BJ (cell line): Measurements from ENCODE around the gene IARS1. TPM values are rescaled to one million over a fixed set of nuclear protein-coding genes. Genes with fewer than 3 reads are reported as not detected.

ENCODE experiments used
- CTCF ChIA-PET: fragments of 350-600 bp; formaldehyde crosslinking; extraction: SDS; loops from one replicate; lab custom pipeline; 2021; ENCODE audit warnings: antibody characterized with exemption, inconsistent platforms; lab: Yijun Ruan, JAX
- POLR2A ChIA-PET: fragments of 300-600 bp; sonication (Branson Sonifier 250); formaldehyde crosslinking; extraction: SDS; loops from one replicate; lab custom pipeline; 2021; ENCODE audit warnings: antibody characterized with exemption; lab: Charles Lee
- DNase-seq: peaks from one replicate; pipeline ENCODE4 v3.0.0-alpha.2; 2011; ENCODE audit warnings: low read depth
- H3K27me3 ChIP-seq: 2 replicates; pipeline ENCODE4 v1.6.0; 2011; ENCODE audit warnings: low read length; ENCODE audit not compliant: control insufficient read depth, insufficient read depth
- H3K36me3 ChIP-seq: 2 replicates; pipeline ENCODE4 v1.5.1; 2011; ENCODE audit warnings: low read length; ENCODE audit not compliant: control insufficient read depth, insufficient read depth
- H3K4me3 ChIP-seq: 2 replicates; pipeline ENCODE4 v1.5.1; 2011; ENCODE audit warnings: low read depth, mild to moderate bottlenecking, control low read depth, low read length
- polyA plus RNA-seq: library from polyadenylated mRNA; depleted of rRNA; stranded (reverse); fragments of >200 nt; gene quantifications from 2 replicates; pipeline ENCODE4 v1.2.3, GENCODE V29; 2011
- TF ChIP-seq, protein P1 (sequence below): IDR thresholded peaks from 2 replicates; pipeline ENCODE4 v1.5.1; 2011; ENCODE audit warnings: low read depth, mild to moderate bottlenecking, control low read depth, inconsistent platforms, low read length, moderate library complexity; ENCODE audit not compliant: insufficient read depth

The IARS1 gene
- polyA plus RNA-seq, 1 experiment, result 117 TPM

DNA sequence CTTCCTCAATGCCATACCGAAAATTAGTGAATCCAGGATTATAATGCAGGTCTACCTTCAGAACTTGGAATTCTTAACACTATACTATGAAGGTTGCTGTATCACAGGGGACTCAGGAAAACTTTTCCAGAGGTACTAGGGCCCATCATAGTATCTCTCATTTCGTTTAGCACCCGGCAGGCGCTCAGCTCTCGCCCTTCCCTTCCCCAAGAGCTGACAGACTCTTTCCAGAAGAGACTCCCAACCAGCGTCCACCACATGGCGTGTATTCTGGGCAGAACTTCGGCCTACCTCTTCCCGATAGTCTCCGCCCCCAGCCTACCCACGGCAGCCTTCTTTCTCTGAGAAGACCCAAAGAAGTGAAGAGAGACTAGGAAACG lies 31.4 kb upstream of the IARS1 start:
- peaks cover 3% of the 10 kb centered on the region for H3K36me3 ChIP-seq
- ChIA-PET CTCF (interaction anchor here (1.1 to 2.9 kb wide), 5 partner anchors 100 to 466 kb away, joined by 3 to 19 read pairs (median 8); no protein-coding TSS in a partner anchor), POLR2A (interaction anchor here (0.6 kb wide), 1 partner anchor 236 kb away, joined by 3 read pairs; no protein-coding TSS in a partner anchor)
- H3K27me3 ChIP-seq, result no peaks in the 10 kb centered on the region
- peak overlapping the region; percentile 64 for H3K4me3 ChIP-seq
- DNase-seq, result no peak
- TF ChIP-seq, protein P1, sequence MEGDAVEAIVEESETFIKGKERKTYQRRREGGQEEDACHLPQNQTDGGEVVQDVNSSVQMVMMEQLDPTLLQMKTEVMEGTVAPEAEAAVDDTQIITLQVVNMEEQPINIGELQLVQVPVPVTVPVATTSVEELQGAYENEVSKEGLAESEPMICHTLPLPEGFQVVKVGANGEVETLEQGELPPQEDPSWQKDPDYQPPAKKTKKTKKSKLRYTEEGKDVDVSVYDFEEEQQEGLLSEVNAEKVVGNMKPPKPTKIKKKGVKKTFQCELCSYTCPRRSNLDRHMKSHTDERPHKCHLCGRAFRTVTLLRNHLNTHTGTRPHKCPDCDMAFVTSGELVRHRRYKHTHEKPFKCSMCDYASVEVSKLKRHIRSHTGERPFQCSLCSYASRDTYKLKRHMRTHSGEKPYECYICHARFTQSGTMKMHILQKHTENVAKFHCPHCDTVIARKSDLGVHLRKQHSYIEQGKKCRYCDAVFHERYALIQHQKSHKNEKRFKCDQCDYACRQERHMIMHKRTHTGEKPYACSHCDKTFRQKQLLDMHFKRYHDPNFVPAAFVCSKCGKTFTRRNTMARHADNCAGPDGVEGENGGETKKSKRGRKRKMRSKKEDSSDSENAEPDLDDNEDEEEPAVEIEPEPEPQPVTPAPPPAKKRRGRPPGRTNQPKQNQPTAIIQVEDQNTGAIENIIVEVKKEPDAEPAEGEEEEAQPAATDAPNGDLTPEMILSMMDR, result no peak

DNA sequence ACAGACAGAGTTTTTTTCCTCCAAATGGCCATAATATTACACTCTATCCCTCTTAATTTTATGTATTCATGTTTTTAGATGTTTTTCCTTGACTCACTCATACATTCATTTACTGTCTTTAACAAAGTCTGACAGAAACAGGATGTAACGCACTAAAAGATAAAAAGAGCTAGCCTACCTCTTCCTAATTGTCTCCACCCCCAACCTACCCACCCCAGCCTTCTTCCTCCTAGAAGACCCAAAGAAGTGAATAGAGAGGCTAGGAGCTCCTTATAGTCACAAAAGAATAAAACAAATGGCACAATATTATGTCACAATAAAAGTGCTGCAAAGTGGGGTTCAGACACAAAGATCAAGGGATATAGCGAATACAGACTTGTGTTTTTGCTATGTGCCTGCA lies 30.9 kb upstream of the IARS1 start:
- peaks cover 6% of the 10 kb centered on the region for H3K36me3 ChIP-seq
- H3K27me3 ChIP-seq, result no peaks in the 10 kb centered on the region
- TF ChIP-seq, protein P1, result no peak
- DNase-seq, result no peak
- H3K4me3 ChIP-seq, result peak overlapping the region; percentile 64
- CTCF ChIA-PET, result interaction anchor here (1.4 to 2.9 kb wide), 4 partner anchors 114 to 467 kb away, joined by 4 to 19 read pairs (median 12); no protein-coding TSS in a partner anchor
- POLR2A ChIA-PET, result no interaction called here

DNA sequence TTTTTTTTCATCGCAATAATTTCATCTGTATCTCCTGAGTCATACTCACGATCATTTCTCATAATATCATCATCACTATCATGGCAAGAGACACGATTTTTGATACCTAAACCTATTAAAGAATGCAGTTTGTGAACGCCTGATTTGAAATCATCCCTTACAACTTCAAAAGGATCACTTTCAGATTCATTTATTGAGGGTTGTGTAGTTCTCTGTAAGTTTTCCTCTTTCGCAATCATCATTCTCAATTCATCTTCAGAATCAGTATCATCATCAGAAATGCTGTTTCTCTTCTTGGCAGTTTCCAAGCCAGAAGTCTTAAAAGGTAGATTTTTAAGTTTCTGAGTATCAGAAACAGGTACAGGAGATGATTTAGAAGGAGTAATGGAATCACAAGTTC lies 22.0 kb upstream of the IARS1 start:
- no peaks in the 10 kb centered on the region for H3K27me3 ChIP-seq
- TF ChIP-seq, protein P1, result no peak
- ChIA-PET CTCF (no interaction called here), POLR2A (no interaction called here)
- H3K4me3 ChIP-seq, result no peak overlapping the region
- no peak for DNase-seq
- peaks cover 10% of the 10 kb centered on the region for H3K36me3 ChIP-seq

DNA sequence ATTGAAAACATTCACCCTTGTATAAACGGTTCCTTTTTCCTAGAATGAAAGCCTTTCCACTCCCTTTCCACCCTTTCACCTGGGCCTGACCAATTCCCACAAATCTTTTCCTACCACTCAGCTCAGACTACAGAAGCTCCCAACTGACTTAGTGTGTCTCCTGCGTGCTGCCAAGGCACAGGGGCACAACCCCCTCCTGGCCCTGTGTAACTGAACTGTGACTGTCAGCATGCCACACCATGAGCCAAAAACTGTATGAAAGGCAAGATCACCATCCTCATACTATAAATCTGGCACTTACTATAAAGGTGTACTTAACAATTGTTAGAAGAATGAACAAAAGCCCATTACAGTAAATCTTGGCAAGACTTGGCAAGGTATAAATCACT lies 20.1 kb upstream of the IARS1 start:
- ChIA-PET CTCF (interaction anchor here (0.9 to 1.4 kb wide), 2 partner anchors 11 to 126 kb away, joined by 3 read pairs; no protein-coding TSS in a partner anchor), POLR2A (no interaction called here)
- H3K27me3 ChIP-seq, result no peaks in the 10 kb centered on the region
- no peak for DNase-seq
- no peak overlapping the region for H3K4me3 ChIP-seq
- TF ChIP-seq, protein P1, result no peak
- H3K36me3 ChIP-seq, result peaks cover 9% of the 10 kb centered on the region

DNA sequence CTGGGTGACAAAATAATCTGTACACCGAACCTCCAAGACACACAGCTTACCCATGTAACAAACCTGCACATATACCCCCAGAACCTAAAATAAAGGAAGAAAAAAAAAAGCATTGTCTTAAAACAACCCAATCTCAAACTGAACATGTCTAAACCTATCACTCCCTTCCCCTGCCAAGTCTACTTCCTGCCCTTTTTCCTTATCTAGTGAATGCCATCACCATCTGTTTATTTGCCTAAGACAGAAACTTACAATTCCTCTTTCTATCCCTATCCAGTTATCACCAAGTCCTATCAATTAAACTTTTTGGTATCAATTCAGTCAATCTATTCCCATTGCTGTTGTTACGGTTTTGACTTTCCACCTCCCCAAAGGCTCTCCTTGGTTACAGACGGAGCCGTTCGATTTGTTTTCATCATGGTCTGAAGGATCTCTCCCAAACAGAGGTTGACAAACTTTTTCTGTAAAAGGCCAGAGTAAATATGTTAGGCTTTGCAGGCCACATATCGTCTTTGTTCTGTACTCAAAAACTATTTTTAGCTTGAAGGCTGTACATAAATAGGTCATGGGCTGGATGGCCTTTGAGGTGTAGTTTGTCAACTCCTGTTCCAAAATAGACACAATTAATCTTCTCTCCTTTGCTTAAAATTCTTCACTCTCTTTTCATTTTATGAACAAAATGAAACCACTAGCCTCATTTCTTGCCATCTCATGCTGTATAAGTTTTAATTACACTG lies 19.6 kb upstream of the IARS1 start:
- CTCF ChIA-PET, result interaction anchor here (0.9 to 1.4 kb wide), 2 partner anchors 11 to 126 kb away, joined by 3 read pairs; no protein-coding TSS in a partner anchor
- TF ChIP-seq, protein P1, result no peak
- Histone ChIP-seq H3K4me3 (no peak overlapping the region), H3K36me3 (peaks cover 9% of the 10 kb centered on the region), H3K27me3 (no peaks in the 10 kb centered on the region)
- POLR2A ChIA-PET, result no interaction called here
- no peak for DNase-seq
